Gastrocnemius medialis (tissue), 4 donors: Measurements from ENCODE around the gene TCERG1L. TPM values are rescaled to one million over a fixed set of nuclear protein-coding genes. Genes with fewer than 3 reads are reported as not detected.

Source experiments
- ATAC-seq, 2 donors: fragments of 150-250 bp; one replicate each; pipeline ENCODE4 v1.9.1; 2016
- DNase-seq, 2 donors: peaks; one replicate each; pipeline ENCODE4 v3.0.0-alpha.2; 2019
- H3K27ac ChIP-seq, 4 donors: fragments of 200-600 bp; sonication (generic); 1 replicate in 1 of 4; 2 replicates in 3 of 4; pipeline ENCODE4 v1.5.1; 2016 to 2018; ENCODE audit warnings: mild to moderate bottlenecking in 2 of 4, moderate library complexity in 1 of 4
- H3K27me3 ChIP-seq, 3 donors: fragments of 200-600 bp; sonication (generic) in 2 of 3; 1 replicate in 1 of 3; 2 replicates in 2 of 3; pipeline versions ENCODE4 v1.5.1 to v1.6.0; 2016 to 2019; ENCODE audit warnings: mild to moderate bottlenecking in 1 of 3, moderate library complexity in 1 of 3
- H3K36me3 ChIP-seq, 2 donors: fragments of 200-600 bp; sonication (generic) in 1 of 2; one replicate each; pipeline ENCODE4 v1.5.1; 2017 to 2018
- H3K4me1 ChIP-seq, 2 donors: fragments of 200-600 bp; sonication (generic) in 1 of 2; one replicate each; pipeline ENCODE4 v1.5.1; 2016 to 2017; ENCODE audit warnings: mild to moderate bottlenecking in 2 of 2
- H3K4me3 ChIP-seq, 4 donors: fragments of 200-600 bp; sonication (generic) in 3 of 4; 1 replicate in 1 of 4; 2 replicates in 3 of 4; pipeline ENCODE4 v1.5.1; 2016 to 2019; ENCODE audit warnings: mild to moderate bottlenecking in 2 of 4
- H3K9me3 ChIP-seq, 3 donors: fragments of 200-600 bp; sonication (generic) in 2 of 3; 1 replicate in 1 of 3; 2 replicates in 2 of 3; pipeline ENCODE4 v1.5.1; 2016 to 2019
- POLR2A ChIP-seq, 2 donors: fragments of 450-650 bp; IDR thresholded peaks; one replicate each; pipeline ENCODE4 v1.6.1; 2017; ENCODE audit warnings: antibody characterized with exemption in 2 of 2, mild to moderate bottlenecking in 2 of 2, moderate library complexity in 2 of 2
- in situ Hi-C, 4 donors: fragments of 200-750 bp; cut with MboI; loops; one replicate each; pipeline versions ENCODE4 v1.15.0 to v1.8.0; 2017; ENCODE audit warnings: low sequenced_read_pairs in 4 of 4
- intact Hi-C: fragments of 100-400 bp; cut with DNase I; formaldehyde crosslinking; loops from one replicate; pipeline ENCODE4 v1.15.1; 2023; ENCODE audit warnings: low total_unique reads
- total RNA-seq, 4 donors: library from RNA; depleted of rRNA; stranded (reverse); fragments of >200 nt; gene quantifications; one replicate each; pipeline versions ENCODE4 v1.1.0 to v1.2.3, GENCODE V29; 2016
- TF ChIP-seq, protein P1 (sequence below), 5 experiments: fragments of 450-650 bp in 3 of 5; fragments of 200-600 bp in 2 of 5; sonication (generic) in 2 of 5; IDR thresholded peaks in 4 of 5; conservative IDR thresholded peaks in 1 of 5; 1 replicate in 4 of 5; 2 replicates in 1 of 5; pipeline ENCODE4 v1.5.1; 2016 to 2019; ENCODE audit warnings: antibody characterized with exemption in 5 of 5, mild to moderate bottlenecking in 3 of 5, moderate library complexity in 3 of 5

TCERG1L gene
- total RNA-seq, 4 donors from 2014 or later = not detected

DNA sequence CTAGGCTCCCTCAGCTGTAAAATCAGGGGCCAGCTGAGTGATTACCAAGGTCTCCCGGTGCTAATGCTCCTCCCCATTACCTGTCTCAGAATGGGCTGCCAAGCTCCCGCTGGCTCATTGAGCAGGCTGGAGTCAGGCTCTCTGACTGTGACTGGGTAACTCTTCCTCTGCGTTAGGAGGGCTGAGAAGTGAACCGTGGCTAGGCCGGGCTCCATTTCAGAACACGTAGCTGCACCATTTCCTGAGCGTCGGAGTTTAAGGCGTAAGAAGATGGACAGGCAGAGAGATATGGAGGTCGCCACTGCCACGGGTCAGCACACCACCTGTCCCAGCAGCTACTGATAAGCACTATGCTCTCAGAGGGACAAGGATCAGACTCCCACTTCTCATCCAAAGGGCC, 250.3 kb downstream of the TCERG1L start:
- intact Hi-C loops (no loop called here), in situ Hi-C loops (no loop called here)
- DNase-seq (no peak), ATAC-seq (no peak)
- Histone ChIP-seq H3K36me3 (no peaks in the 10 kb centered on the region), H3K27me3 (no peaks in the 10 kb centered on the region), H3K4me3 (no peak overlapping the region), H3K27ac (no peak overlapping the region), H3K9me3 (no peaks in the 10 kb centered on the region), H3K4me1 (peaks cover 0 to 3% of the 10 kb centered on the region in 2 donors)
- TF ChIP-seq, protein P1, sequence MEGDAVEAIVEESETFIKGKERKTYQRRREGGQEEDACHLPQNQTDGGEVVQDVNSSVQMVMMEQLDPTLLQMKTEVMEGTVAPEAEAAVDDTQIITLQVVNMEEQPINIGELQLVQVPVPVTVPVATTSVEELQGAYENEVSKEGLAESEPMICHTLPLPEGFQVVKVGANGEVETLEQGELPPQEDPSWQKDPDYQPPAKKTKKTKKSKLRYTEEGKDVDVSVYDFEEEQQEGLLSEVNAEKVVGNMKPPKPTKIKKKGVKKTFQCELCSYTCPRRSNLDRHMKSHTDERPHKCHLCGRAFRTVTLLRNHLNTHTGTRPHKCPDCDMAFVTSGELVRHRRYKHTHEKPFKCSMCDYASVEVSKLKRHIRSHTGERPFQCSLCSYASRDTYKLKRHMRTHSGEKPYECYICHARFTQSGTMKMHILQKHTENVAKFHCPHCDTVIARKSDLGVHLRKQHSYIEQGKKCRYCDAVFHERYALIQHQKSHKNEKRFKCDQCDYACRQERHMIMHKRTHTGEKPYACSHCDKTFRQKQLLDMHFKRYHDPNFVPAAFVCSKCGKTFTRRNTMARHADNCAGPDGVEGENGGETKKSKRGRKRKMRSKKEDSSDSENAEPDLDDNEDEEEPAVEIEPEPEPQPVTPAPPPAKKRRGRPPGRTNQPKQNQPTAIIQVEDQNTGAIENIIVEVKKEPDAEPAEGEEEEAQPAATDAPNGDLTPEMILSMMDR (IDR thresholded peaks at IDR 0.05 in 4 of 5, conservative IDR thresholded peaks at IDR 0.05 in 1 of 5) = no peak
- no peak for TF ChIP-seq POLR2A (IDR thresholded peaks at IDR 0.05)

DNA sequence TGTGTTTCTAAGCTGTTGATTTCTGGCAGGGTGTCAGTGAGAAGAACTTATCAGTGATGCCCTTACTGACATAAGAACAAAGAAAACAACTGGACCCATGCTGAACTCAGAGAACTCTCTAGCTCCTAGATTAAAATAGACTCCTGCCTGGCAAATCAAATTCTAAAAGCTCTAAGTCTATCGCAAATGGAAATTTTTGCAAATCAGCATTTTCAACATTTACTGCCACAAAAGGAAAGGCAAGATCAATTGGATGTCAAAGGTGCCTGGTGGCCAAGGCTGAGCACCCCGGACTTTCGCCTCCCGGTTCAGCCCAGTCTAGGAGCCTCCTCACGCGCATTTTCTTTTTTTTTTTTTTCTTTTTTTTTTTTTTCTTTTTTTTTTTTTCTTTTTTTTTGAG, 251.6 kb downstream of the TCERG1L start:
- in situ Hi-C loops (no loop called here), intact Hi-C loops (no loop called here)
- ATAC-seq = no peak
- Histone ChIP-seq H3K36me3 (no peaks in the 10 kb centered on the region), H3K27me3 (no peaks in the 10 kb centered on the region), H3K4me1 (no peaks in the 10 kb centered on the region), H3K9me3 (no peaks in the 10 kb centered on the region), H3K27ac (no peak overlapping the region), H3K4me3 (no peak overlapping the region)
- no peak for DNase-seq
- TF ChIP-seq POLR2A (IDR thresholded peaks at IDR 0.05) = no peak
- TF ChIP-seq, protein P1 (IDR thresholded peaks at IDR 0.05 in 4 of 5, conservative IDR thresholded peaks at IDR 0.05 in 1 of 5) = no peak

DNA sequence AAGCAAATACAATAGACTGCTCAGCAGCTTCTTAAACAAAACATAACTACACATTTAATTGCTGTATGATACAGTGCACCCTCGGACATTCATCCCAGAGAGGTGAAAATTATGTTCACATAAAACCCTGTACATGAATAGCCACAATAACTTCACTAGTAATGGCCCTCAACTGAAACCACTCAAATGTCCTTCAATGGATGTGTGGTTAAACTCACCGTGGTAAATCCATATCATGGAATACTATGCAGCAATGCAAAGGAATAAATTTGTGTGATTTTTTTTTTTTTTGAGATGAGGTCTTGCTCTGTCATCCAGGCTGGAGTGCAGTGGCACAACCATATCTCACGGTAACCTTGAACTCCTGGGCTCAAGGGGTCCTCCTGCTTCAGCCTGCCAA, 252.7 kb downstream of the TCERG1L start:
- no peaks in the 10 kb centered on the region for H3K9me3 ChIP-seq
- no peaks in the 10 kb centered on the region for H3K27me3 ChIP-seq
- in situ Hi-C loops (no loop called here), intact Hi-C loops (no loop called here)
- no peak overlapping the region for H3K4me3 ChIP-seq
- H3K27ac ChIP-seq = no peak overlapping the region
- no peak for ATAC-seq
- DNase-seq = no peak
- no peaks in the 10 kb centered on the region for H3K4me1 ChIP-seq
- H3K36me3 ChIP-seq = no peaks in the 10 kb centered on the region
- TF ChIP-seq, protein P1 (IDR thresholded peaks at IDR 0.05 in 4 of 5, conservative IDR thresholded peaks at IDR 0.05 in 1 of 5) = no peak
- no peak for TF ChIP-seq POLR2A (IDR thresholded peaks at IDR 0.05)

- H3K27ac ChIP-seq = no peak overlapping the region
- no peak for DNase-seq
- H3K27me3 ChIP-seq = no peaks in the 10 kb centered on the region
- TF ChIP-seq, protein P1 (IDR thresholded peaks at IDR 0.05 in 4 of 5, conservative IDR thresholded peaks at IDR 0.05 in 1 of 5) = no peak
- no peak for TF ChIP-seq POLR2A (IDR thresholded peaks at IDR 0.05)
- H3K4me1 ChIP-seq = no peaks in the 10 kb centered on the region
- intact Hi-C loops = no loop called here
- no peak overlapping the region for H3K4me3 ChIP-seq
- no peaks in the 10 kb centered on the region for H3K9me3 ChIP-seq
- no peak for ATAC-seq
- in situ Hi-C loops = no loop called here
- H3K36me3 ChIP-seq = no peaks in the 10 kb centered on the region
Observed at GRCh38 chr10:131056781-131057180, 254.7 kb downstream of the TCERG1L start.

DNA sequence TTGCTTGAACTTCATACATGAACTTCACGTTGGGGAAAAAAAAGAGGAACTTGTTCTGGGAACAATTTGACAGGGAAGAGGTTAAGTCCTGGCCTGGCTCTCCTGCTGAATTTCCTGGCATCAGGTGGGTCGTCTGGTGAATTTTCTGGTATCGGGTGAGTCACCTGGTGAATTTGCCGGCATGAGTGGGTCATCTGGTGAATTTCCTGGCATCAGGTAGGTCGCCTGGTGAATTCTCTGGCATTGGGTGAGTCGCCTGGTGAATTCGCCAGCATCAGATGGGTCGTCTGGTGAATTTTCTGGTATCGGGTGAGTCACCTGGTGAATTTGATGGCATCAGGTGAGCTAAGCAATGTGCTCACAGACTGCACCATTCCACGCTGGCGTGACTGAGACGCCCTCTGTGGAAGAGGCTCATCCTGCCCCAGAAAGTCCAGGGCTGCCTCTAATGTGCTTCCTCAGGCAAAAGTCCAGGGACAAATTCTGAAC, 255.4 kb downstream of the TCERG1L start:
- no peaks in the 10 kb centered on the region for H3K4me1 ChIP-seq
- TF ChIP-seq, protein P1 (IDR thresholded peaks at IDR 0.05 in 4 of 5, conservative IDR thresholded peaks at IDR 0.05 in 1 of 5) = no peak
- TF ChIP-seq POLR2A (IDR thresholded peaks at IDR 0.05) = no peak
- intact Hi-C loops = no loop called here

More for the DNA sequence above, 255.4 kb downstream of the TCERG1L start:
- H3K36me3 ChIP-seq = no peaks in the 10 kb centered on the region
- no peak for DNase-seq
- H3K9me3 ChIP-seq = no peaks in the 10 kb centered on the region
- H3K27ac ChIP-seq = no peak overlapping the region
- H3K27me3 ChIP-seq = no peaks in the 10 kb centered on the region
- in situ Hi-C loops = no loop called here
- H3K4me3 ChIP-seq = no peak overlapping the region
- ATAC-seq = no peak
